Transverse colon (tissue), 4 donors: ENCODE measurements around the gene GASK1A. TPM values are rescaled to one million over a fixed set of nuclear protein-coding genes. Genes with fewer than 3 reads are reported as not detected.

Experiments used
- DNase-seq: peaks from one replicate; pipeline ENCODE4 v3.0.0-alpha.2; 2019
- H3K27ac ChIP-seq, 4 donors: fragments of 200-600 bp; sonication (generic); 2 replicates each; pipeline ENCODE4 v1.5.1; 2016 to 2018; ENCODE audit warnings: inconsistent platforms in 4 of 4
- H3K27me3 ChIP-seq: fragments of 200-600 bp; sonication (generic); 2 replicates; pipeline ENCODE4 v1.5.1; 2017; ENCODE audit warnings: inconsistent platforms
- H3K36me3 ChIP-seq, 4 donors: fragments of 200-600 bp; sonication (generic); 2 replicates each; pipeline ENCODE4 v1.5.1; 2017 to 2019; ENCODE audit warnings: inconsistent platforms in 4 of 4
- H3K4me1 ChIP-seq, 4 donors: fragments of 200-600 bp; sonication (generic); 2 replicates each; pipeline ENCODE4 v1.5.1; 2017 to 2020; ENCODE audit warnings: inconsistent platforms in 4 of 4
- H3K4me3 ChIP-seq, 4 donors: fragments of 200-600 bp; sonication (generic); 1 replicate in 1 of 4; 2 replicates in 3 of 4; pipeline versions ENCODE4 v1.5.1 to v1.6.1; 2017 to 2019; ENCODE audit warnings: inconsistent platforms in 4 of 4
- H3K9me3 ChIP-seq, 2 donors: fragments of 200-600 bp; sonication (generic); 2 replicates each; pipeline ENCODE4 v1.5.1; 2017 to 2019; ENCODE audit warnings: inconsistent platforms in 2 of 2
- CTCF ChIP-seq, 5 experiments: fragments of 200-600 bp in 3 of 5; fragments of 450-650 bp in 2 of 5; sonication (generic) in 3 of 5; IDR thresholded peaks; 1 replicate in 2 of 5; 2 replicates in 3 of 5; pipeline ENCODE4 v1.5.1; 2016 to 2017; ENCODE audit warnings: antibody characterized with exemption in 5 of 5, inconsistent platforms in 3 of 5, mild to moderate bottlenecking in 2 of 5, moderate library complexity in 1 of 5
- EP300 ChIP-seq: sonication (generic); formaldehyde crosslinking; IDR thresholded peaks from one replicate; pipeline ENCODE4 v1.6.1; 2017; ENCODE audit warnings: antibody characterized with exemption, low read depth
- POLR2A ChIP-seq: fragments of 450-650 bp; IDR thresholded peaks from one replicate; pipeline ENCODE4 v1.6.1; 2016; ENCODE audit warnings: antibody characterized with exemption, mild to moderate bottlenecking, moderate library complexity
- POLR2AphosphoS5 ChIP-seq, 3 donors: sonication (generic); formaldehyde crosslinking; IDR thresholded peaks; one replicate each; pipeline ENCODE4 v1.6.1; 2016; ENCODE audit warnings: antibody characterized with exemption in 3 of 3
- WGBS, 2 donors: methylation state at CpG; one replicate each; pipeline ENCODE4 v1.1.5; 2018; ENCODE audit warnings: low coverage in 1 of 2; 5-methylcytosine and 5-hydroxymethylcytosine counted together
- in situ Hi-C, 4 donors: fragments of 200-750 bp; cut with MboI; loops; one replicate each; pipeline versions ENCODE4 v1.15.0 to v1.15.1; 2017; ENCODE audit warnings: low sequenced_read_pairs in 3 of 4, low pct_ligation_motif_present in 1 of 4, low pct_unique_long_range_greater_than_20kb in 1 of 4
- intact Hi-C: fragments of 100-400 bp; cut with DNase I; formaldehyde crosslinking; loops from one replicate; pipeline ENCODE4 v1.15.1; 2023; ENCODE audit warnings: low total_unique reads
- total RNA-seq, 4 donors: library from RNA; depleted of rRNA; stranded (reverse); fragments of >200 nt; gene quantifications; one replicate each; pipeline ENCODE4 v1.1.0, GENCODE V29; 2016

The GASK1A gene
- total RNA-seq, 4 donors from 2014 or later: 0.75 to 5.9 (median 3.6) TPM

GRCh38 chr3:43001094-43001553, 22.0 kb downstream of the GASK1A start:
- H3K9me3 ChIP-seq: no peaks in the 10 kb centered on the region
- H3K27ac ChIP-seq: peak overlapping the region; percentile 77 to 86 (median 80)
- H3K4me3 ChIP-seq: no peak overlapping the region
- no peaks in the 10 kb centered on the region for H3K27me3 ChIP-seq
- 52% methylated on average over 8 of the region's 8 CpGs; no CpG with 5 or more reads in 1 of the 2 donors for WGBS, 2 donors
- peak; percentile 65 for DNase-seq
- TF ChIP-seq CTCF (IDR thresholded peaks at IDR 0.05) (no peak), POLR2A (no peak), POLR2AphosphoS5 (IDR thresholded peaks at IDR 0.05) (peak; percentile 79 to 84 (median 83)), EP300 (peak; percentile 83)
- intact Hi-C loops: no loop called here
- peaks cover 6 to 30% (median 13%) of the 10 kb centered on the region in 4 donors for H3K4me1 ChIP-seq
- in situ Hi-C loops: no loop called here
- no peaks in the 10 kb centered on the region for H3K36me3 ChIP-seq

- peaks cover 6 to 30% (median 13%) of the 10 kb centered on the region in 4 donors for H3K4me1 ChIP-seq
- no peak for DNase-seq
- peak overlapping the region; percentile 77 to 86 (median 80) for H3K27ac ChIP-seq
- intact Hi-C loops (no loop called here), in situ Hi-C loops (no loop called here)
- no peaks in the 10 kb centered on the region for H3K36me3 ChIP-seq
- no peaks in the 10 kb centered on the region for H3K9me3 ChIP-seq
- no peaks in the 10 kb centered on the region for H3K27me3 ChIP-seq
- no peak for TF ChIP-seq POLR2A
- TF ChIP-seq CTCF (IDR thresholded peaks at IDR 0.05): no peak
- TF ChIP-seq POLR2AphosphoS5 (IDR thresholded peaks at IDR 0.05): no peak
- TF ChIP-seq EP300: no peak
- no peak overlapping the region for H3K4me3 ChIP-seq
- WGBS, 2 donors: 76 to 85% methylated on average over 2 to 5 of the region's 5 CpGs
These were observed 22.5 kb downstream of the GASK1A start for GRCh38 chr3:43001556-43002121.

GRCh38 chr3:43004282-43004681, 25.2 kb downstream of the GASK1A start:
- H3K27ac ChIP-seq: no peak overlapping the region
- no peaks in the 10 kb centered on the region for H3K36me3 ChIP-seq
- in situ Hi-C loops: no loop called here
- WGBS, 2 donors: 67 to 81% methylated on average over 2 to 4 of the region's 4 CpGs
- H3K27me3 ChIP-seq: no peaks in the 10 kb centered on the region
- no peak overlapping the region for H3K4me3 ChIP-seq
- DNase-seq: no peak
- intact Hi-C loops: no loop called here
- peaks cover 6 to 28% (median 13%) of the 10 kb centered on the region in 4 donors for H3K4me1 ChIP-seq
- no peak for TF ChIP-seq EP300
- TF ChIP-seq CTCF (IDR thresholded peaks at IDR 0.05): no peak
- TF ChIP-seq POLR2AphosphoS5 (IDR thresholded peaks at IDR 0.05): no peak
- TF ChIP-seq POLR2A: no peak
- no peaks in the 10 kb centered on the region for H3K9me3 ChIP-seq

DNA sequence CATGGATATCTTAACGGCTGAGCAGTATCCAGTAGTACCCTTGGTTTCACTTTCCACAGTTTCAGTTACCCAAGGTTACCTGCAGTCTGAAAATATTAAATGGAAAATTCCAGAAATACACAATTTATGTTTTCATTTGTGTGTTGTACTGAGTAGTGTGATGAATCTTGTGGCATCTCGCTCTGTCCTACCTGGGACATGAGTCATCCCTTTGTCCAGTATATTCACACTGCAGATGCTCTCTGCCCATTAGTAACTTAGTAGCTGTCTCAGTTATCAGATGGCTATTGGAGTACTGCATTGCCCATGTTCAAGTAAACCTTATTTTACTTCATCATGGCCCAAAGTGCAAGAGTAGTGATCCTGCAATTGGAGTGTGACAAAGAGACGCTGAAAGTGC, 26.1 kb downstream of the GASK1A start:
- Histone ChIP-seq H3K4me1 (peaks cover 6 to 22% (median 8%) of the 10 kb centered on the region in 4 donors), H3K9me3 (no peaks in the 10 kb centered on the region), H3K4me3 (no peak overlapping the region), H3K36me3 (no peaks in the 10 kb centered on the region), H3K27ac (no peak overlapping the region), H3K27me3 (no peaks in the 10 kb centered on the region)
- WGBS, 2 donors: 80 to 83% methylated on average over 3 of the region's 3 CpGs
- intact Hi-C loops (no loop called here), in situ Hi-C loops (no loop called here)
- TF ChIP-seq EP300 (no peak), POLR2A (no peak), POLR2AphosphoS5 (IDR thresholded peaks at IDR 0.05) (no peak), CTCF (IDR thresholded peaks at IDR 0.05) (no peak)
- DNase-seq: no peak
